Adrenal gland (tissue), 5 donors: ENCODE results near the gene RASSF4.

ENCODE experiments used
- CTCF ChIP-seq, 6 experiments: fragments of 450-650 bp in 4 of 6; fragments of 200-600 bp in 2 of 6; sonication (generic) in 1 of 6; IDR thresholded peaks; 1 replicate in 5 of 6; 2 replicates in 1 of 6; pipeline versions ENCODE4 v1.5.1 to v1.8.0; 2016 to 2021; ENCODE audit warnings: antibody characterized with exemption in 6 of 6, mild to moderate bottlenecking in 2 of 6, moderate library complexity in 1 of 6
- POLR2A ChIP-seq, 2 donors: fragments of 450-650 bp; IDR thresholded peaks; one replicate each; pipeline ENCODE4 v1.6.1; 2017; ENCODE audit warnings: antibody characterized with exemption in 2 of 2, mild to moderate bottlenecking in 2 of 2, moderate library complexity in 1 of 2
- donor health status: DM: no; HTN: no; CAD: no.

- no peak for TF ChIP-seq CTCF (IDR thresholded peaks at IDR 0.05)
- no peak for TF ChIP-seq POLR2A (IDR thresholded peaks at IDR 0.05)
Measured at GRCh38 chr10:44976352-44977198, 17.0 kb downstream of the RASSF4 start.
